ENCODE data around the gene GALNT2.

- TF ChIP-seq POLR2AphosphoS5 (IDR thresholded peaks at IDR 0.05; ENCODE audit: low read depth, low read length) (no peak), POLR2A (IDR thresholded peaks at IDR 0.05; ENCODE audit: low read depth, low read length) (no peak), TAF1 (IDR thresholded peaks at IDR 0.05; ENCODE audit: low read depth, low read length) (no peak)
Measured at GRCh38 chr1:230138561-230139239, 71.7 kb downstream of the GALNT2 start.
